Suppressor macrophage treated with lipopolysaccharide for 4 hours (primary cell): Measurements from ENCODE around the gene PDZD4.

Source experiments
- DNase-seq: peaks from one replicate; pipeline ENCODE4 v3.0.0-alpha.2; 2020

The PDZD4 gene

GRCh38 chrX:153769865-153770600, 60.3 kb downstream of the PDZD4 start:
- DNase-seq, result no peak

GRCh38 chrX:153769158-153769864, 61.0 kb downstream of the PDZD4 start:
- DNase-seq, result no peak

DNA sequence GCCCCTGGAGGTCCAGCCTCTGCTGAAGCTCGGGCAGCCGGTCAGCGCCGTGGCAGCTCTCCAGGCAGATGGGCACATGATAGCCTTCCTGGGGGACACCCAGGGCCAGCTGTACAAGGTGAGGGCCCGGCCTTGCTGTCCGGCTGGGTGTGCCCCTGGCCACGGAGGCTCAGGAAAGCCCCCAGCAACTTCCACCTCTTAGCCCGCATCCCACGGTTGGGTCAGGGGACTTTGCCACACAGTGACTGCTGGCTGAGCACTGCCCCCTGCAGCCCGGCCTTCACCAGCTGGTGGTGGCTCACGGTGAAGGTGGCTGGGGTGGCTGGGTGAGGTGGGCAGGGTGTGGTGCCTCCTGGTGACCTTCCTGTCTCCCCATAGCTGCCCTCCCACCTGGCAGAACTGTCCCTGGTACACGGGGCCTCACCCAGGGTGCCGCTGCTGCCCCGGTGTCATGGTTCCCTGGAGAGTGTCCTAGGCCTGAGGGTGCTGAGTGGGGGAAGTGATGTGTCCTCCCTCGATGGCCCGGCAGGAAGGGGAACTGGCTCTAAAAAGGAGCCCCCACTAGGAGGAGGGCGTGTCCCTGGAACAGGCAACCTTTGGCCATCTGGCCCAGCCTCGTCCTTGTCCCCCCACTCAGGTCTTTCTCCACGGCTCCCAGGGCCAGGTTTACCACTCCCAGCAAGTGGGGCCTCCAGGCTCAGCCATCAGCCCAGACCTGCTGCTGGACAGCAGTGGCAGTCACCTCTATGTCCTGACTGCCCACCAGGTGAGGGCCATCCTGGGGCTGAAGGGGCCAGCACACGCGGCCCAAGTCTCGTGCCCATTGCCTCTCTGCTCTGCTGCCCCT, 61.8 kb downstream of the PDZD4 start:
- DNase-seq, result no peak

DNA sequence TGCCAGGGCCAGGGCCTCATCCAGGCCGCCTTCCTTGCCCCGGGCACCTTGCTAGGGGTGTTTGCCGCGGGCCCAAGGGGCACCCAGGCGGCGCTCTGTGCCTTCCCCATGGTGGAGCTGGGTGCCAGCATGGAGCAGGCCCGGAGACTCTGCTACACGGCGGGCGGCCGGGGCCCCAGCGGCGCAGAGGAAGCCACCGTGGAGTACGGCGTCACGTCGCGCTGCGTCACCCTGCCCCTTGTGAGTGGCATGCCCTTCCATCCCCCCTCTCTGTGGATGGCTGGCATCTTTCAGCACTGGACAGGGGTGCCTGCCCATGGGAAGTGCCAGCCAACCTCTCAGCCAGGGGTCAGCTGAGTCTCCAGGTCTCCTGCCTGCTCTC, 62.7 kb downstream of the PDZD4 start:
- DNase-seq, result no peak

GRCh38 chrX:153766871-153767673, 63.3 kb downstream of the PDZD4 start:
- DNase-seq, result no peak

- DNase-seq, result peak; percentile 43
These were observed 64.1 kb downstream of the PDZD4 start for GRCh38 chrX:153766098-153766817.

DNA sequence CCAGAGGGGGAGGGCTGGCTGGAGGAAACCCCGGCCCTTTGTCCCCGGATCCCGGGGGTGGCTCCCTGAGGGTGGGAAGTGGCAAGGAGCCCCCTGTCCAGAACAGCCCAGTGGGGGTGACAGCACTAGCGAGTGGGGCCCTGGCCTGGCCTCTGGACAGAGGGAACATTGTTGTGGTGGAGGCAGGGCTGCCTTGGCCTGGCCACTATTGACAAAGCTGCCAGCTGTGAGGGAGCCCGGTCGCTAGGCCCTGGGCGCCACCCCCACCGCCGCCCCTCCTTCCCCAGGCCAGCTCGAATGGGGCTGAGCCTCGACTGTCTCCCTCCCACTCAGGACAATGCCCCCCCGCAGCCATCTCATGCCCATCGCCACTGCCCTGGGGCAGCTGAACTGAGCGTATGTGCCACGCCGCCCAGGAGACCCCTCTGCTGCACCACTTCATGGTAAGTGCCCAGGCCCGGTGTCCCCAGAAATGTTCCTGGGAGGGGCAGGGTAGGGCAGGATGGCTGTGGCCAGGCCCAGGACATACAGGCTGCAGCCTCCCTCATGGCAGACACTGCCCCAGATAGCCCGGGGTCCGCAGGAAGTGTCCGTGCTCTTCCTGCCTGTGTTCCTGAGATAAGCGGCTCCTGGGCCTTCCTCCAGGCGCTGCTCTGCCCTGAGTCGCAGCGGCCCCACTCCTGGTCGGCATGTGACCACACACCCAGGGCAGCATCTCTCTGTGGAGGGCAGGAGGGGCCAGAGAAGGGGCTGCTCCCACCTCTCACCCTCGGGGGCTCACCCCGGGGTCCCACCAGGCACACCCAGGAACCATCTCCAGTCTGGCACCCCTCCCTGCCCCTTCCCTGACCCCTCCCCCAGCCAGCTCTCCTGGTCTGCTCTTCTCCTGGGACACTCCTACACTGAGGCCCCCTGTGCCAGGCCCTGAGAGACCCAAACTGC, 64.9 kb downstream of the PDZD4 start:
- DNase-seq, result no peak

DNA sequence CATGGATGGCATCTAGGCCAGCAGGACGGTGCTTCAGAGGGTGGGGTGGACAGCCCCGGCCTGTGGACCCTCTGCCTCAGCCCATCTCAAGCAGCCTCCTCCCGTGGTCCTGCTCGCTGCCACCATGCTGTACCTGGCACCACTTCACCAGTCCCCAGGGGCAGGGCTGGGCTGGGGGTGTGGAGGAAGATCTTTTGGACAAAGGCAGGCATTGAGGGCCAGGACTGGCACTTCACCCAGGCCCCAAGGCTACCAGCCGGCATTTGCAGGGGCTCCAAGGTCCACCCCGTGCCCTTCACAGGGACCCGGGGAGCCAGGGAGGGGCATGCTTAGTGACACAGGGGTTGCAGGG, 65.6 kb downstream of the PDZD4 start:
- DNase-seq, result no peak

DNA sequence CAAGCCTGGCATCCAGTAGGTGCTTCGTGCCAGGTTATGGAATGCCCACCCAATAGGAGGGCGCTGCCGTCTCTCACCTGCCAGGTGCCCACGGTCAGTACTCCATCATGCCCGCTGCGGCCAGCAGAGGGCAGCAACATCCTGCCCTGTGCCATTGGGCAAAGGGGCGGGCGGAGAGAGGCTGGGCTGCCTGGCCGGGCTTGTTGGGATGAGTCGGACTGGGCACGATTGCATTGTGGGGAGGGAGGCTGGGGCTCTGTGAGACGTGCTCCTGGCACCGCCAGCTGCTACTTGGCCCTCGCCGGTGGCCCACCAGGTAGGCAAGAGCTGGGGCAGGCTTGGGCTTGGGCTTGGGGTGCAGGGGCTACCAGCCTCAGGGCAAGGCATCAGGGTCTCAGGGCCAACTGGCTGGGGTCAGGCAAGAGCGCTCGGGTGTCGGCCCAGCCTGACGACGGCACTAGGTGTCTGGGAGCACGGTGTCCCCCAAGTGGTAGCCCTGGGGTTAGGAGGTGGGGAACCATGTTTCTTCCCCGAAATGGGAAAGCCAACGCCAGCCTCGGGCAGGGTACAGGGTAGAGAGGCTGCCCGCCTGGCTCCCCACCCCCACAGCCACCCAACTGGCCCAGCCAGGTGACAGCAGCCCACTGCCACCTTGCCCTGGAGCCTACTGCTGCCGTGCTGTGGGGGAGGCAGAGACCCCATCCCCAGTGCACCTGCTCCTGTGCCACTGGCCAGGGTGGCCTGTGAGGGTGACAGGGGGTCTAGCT, 66.2 kb downstream of the PDZD4 start, which contains the start of gene PLXNB3:
Gene PLXNB3 (plus strand): TSS at position 261 of the 767 bp plus-strand sequence. CDS start 1,287 bp downstream, outside the sequence.
- peak; percentile 77 for DNase-seq

DNA sequence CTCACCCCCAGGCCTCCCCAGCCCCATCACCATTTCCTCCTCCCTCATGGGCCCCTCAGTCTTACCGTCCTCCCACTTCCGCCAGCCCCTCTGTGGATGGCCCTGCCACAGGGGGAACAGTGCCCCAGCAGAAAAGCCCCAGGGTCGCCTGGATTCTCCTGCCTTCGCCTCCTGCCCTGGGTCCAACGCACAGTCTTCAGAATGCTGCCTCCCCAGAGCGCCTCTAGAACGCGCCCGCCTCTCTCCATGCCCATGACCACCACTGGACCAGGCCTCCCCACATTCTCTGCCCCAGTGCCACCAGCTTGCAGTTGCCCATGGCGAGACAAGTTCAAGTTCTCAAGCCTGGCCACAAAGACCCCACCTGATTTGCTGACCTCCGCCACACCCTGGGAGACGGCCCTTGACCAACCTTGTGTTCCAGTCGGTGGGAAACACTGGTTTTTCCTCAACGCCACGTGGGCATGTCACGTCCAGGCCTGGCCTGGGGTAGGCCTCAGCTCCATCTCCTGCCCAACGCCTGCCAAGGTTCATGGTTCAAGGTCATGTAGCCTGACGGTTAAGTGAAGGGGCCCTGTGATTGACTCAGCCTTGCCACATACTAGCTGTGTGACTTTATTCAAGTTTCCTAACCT, 66.9 kb downstream of the PDZD4 start:
- no peak for DNase-seq

DNA sequence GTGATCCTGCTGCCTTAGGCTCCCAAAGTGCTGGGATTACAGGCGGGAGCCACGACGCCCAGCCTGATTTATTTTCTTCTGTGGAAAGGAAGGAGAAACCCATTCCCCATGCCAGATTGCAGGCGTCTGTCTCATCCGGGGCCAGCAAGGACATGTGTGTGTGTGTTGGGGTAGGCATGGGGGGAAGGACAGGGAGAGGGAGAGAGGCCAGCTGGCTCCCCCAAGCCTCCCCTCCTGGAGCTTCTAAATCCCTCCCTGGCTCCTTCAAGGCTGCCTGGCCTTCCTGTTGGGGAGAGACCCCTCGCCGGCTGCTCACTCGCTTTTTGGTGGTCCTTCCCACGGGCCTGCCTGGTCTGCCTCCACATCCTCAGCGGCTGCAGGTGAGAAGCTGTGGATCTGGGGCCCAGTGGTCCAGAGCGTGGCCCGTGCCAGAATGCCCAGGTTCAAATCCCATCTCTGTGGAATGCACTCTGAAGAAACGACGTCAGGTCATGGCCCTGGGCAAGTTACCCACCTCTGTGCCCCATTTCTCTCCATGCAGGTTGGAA, 67.6 kb downstream of the PDZD4 start:
- DNase-seq, result no peak

GRCh38 chrX:153761863-153762262, 68.5 kb downstream of the PDZD4 start:
- no peak for DNase-seq

DNA sequence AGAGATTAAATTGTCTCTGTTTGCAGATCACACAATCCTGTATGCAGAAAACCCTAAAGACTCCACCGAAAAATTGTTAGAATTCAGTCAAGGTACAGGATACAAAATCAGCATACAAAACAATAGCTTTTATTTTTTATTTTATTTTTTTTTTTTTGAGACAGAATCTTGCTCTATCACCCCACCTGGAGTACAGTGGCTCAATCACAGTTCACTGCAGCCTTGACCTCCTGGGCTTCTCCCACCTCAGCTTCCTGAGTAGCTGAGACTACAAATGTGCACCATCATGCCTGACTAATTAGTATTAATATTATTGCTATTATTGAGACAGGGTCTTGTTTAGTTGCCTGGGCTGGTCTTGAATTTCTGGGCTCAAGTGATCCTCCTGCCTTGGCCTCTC, 75.2 kb downstream of the PDZD4 start:
- no peak for DNase-seq
